Progenitor cell of endocrine pancreas (in vitro differentiated cells): Measurements from ENCODE around the gene SCO2. TPM values are rescaled to one million over a fixed set of nuclear protein-coding genes. Genes with fewer than 3 reads are reported as not detected.

ENCODE experiments used
- DNase-seq: peaks from one replicate; pipeline ENCODE4 v3.0.0; 2021; ENCODE audit warnings: low spot score; ENCODE audit not compliant: unreplicated experiment
- H3K27ac Mint-ChIP-seq: 2 replicates; pipeline ENCODE4 v1.8.0; 2021; ENCODE audit warnings: mild to moderate bottlenecking, moderate library complexity, mixed read lengths
- H3K27me3 Mint-ChIP-seq: 2 replicates; pipeline ENCODE4 v1.8.0; 2021; ENCODE audit warnings: mixed read lengths
- H3K36me3 Mint-ChIP-seq: 2 replicates; pipeline ENCODE4 v1.8.0; 2022; ENCODE audit warnings: mixed read lengths; ENCODE audit not compliant: insufficient read depth
- H3K4me1 Mint-ChIP-seq: 2 replicates; pipeline ENCODE4 v1.8.0; 2021; ENCODE audit warnings: low read depth, mixed read lengths
- H3K4me3 Mint-ChIP-seq: 2 replicates; pipeline ENCODE4 v1.8.0; 2021; ENCODE audit warnings: low read depth, mild to moderate bottlenecking, moderate library complexity, mixed read lengths
- H3K9me3 Mint-ChIP-seq: 2 replicates; pipeline ENCODE4 v1.8.0; 2021; ENCODE audit warnings: low read depth, mixed read lengths
- CTCF ChIP-seq: fragments of 200-600 bp; sonication (generic); IDR thresholded peaks from one replicate; pipeline ENCODE4 v1.5.0; 2021; ENCODE audit warnings: antibody characterized with exemption, mild to moderate bottlenecking; ENCODE audit not compliant: unreplicated experiment
- total RNA-seq: library from RNA; stranded (reverse); gene quantifications from 2 replicates; pipeline ENCODE4 v1.2.1, GENCODE V29; 2021

The SCO2 gene
- total RNA-seq, 1 donor from 2014 or later = 3.7 TPM

DNA sequence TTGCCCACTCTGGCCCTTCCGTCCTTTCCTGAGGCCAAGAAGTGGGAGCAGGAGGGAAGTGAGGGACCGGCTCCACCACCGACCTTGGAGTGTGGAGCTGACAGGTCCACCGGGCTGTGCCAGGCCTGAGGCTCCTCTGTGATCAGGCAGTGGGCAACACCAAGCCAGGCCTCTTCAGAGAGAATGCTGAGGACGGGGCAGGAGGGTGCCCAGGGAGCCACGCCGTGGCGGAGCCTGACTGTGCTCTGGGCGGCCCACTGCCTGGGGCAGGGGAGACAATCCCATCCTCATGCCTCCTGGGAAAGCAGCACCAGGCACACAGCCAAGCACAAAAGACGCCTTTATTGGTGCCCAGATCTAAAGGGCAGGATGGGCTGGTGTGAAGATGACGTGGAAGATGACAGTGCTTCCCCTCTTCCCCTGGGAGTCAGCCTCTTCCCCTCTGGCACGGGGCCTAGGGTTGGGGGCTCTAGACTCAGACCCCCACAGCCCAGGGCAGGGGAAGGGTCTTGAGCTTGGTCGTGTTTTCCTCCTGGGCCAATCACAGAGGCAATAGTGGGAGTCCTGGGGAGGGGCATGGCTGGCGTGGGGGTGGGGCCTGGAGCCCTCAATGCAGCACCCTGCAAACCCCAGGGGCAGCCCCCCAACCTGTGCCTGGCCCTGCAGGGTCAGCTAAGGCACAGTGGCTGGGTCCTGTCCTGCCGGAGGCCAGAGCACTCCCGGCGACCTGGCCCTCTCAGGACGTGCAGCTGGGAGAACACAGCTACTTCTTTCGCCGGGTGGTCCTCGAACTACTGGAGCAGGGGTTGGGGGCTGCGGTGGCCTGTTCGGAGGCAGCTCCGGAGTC lies 22.5 kb downstream of the SCO2 start:
- no peak for TF ChIP-seq CTCF
- peaks cover 4% of the 10 kb centered on the region for H3K4me1 Mint-ChIP-seq
- no peaks in the 10 kb centered on the region for H3K27me3 Mint-ChIP-seq
- DNase-seq = no peak
- H3K9me3 Mint-ChIP-seq = no peaks in the 10 kb centered on the region
- no peak overlapping the region for H3K27ac Mint-ChIP-seq
- H3K4me3 Mint-ChIP-seq = no peak overlapping the region
- no peaks in the 10 kb centered on the region for H3K36me3 Mint-ChIP-seq

- no peak for DNase-seq
- H3K27me3 Mint-ChIP-seq = peaks cover 1% of the 10 kb centered on the region
- H3K4me1 Mint-ChIP-seq = peaks cover 1% of the 10 kb centered on the region
- no peak for TF ChIP-seq CTCF
- H3K9me3 Mint-ChIP-seq = no peaks in the 10 kb centered on the region
- H3K36me3 Mint-ChIP-seq = no peaks in the 10 kb centered on the region
- no peak overlapping the region for H3K4me3 Mint-ChIP-seq
- H3K27ac Mint-ChIP-seq = no peak overlapping the region
Measured at GRCh38 chr22:50502096-50502495, 23.3 kb downstream of the SCO2 start.

GRCh38 chr22:50500452-50500851 lies 24.9 kb downstream of the SCO2 start:
- Mint-ChIP-seq H3K4me3 (no peak overlapping the region), H3K4me1 (no peaks in the 10 kb centered on the region), H3K27me3 (peaks cover 7% of the 10 kb centered on the region), H3K36me3 (no peaks in the 10 kb centered on the region), H3K9me3 (no peaks in the 10 kb centered on the region), H3K27ac (no peak overlapping the region)
- TF ChIP-seq CTCF = no peak
- DNase-seq = no peak

- Mint-ChIP-seq H3K9me3 (no peaks in the 10 kb centered on the region), H3K27ac (no peak overlapping the region), H3K27me3 (peaks cover 7% of the 10 kb centered on the region), H3K36me3 (no peaks in the 10 kb centered on the region), H3K4me3 (no peak overlapping the region), H3K4me1 (no peaks in the 10 kb centered on the region)
- no peak for DNase-seq
- TF ChIP-seq CTCF = peak; percentile 65
Measured at GRCh38 chr22:50498322-50498890, 27.0 kb downstream of the SCO2 start.

DNA sequence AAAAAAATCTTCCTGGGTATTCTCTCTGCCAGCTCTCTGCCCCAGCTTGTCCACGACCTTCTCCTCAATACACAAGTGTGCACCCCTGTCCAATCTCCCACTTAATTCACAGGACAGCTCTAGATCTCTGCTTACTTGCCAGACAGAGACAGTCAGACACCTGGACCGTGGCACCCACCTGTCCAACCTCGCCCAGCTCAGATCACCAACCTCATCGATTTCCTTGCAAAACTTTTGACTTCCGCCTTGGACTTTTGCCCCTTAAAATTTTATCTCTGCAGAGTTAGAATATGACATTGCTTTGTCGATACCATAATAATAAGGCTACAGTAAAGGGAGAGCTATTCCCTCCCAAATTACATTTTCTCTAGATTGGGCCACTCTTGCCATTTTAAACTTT lies 28.3 kb downstream of the SCO2 start:
- TF ChIP-seq CTCF = no peak
- Mint-ChIP-seq H3K36me3 (no peaks in the 10 kb centered on the region), H3K4me3 (no peak overlapping the region), H3K4me1 (no peaks in the 10 kb centered on the region), H3K9me3 (no peaks in the 10 kb centered on the region), H3K27me3 (peaks cover 7% of the 10 kb centered on the region), H3K27ac (no peak overlapping the region)
- no peak for DNase-seq
